Epidermal melanocyte (primary cell): ENCODE measurements around the gene MYLIP.
A peak's percentile ranks its signal among the peaks of the same experiment; 100 is the strongest.

ENCODE experiments used
- DNase-seq: peaks from one replicate; pipeline ENCODE4 v3.0.0; 2011; ENCODE audit warnings: low spot score; ENCODE audit not compliant: insufficient read length

Gene MYLIP

GRCh38 chr6:16106991-16107787 is 21.7 kb upstream of the MYLIP start:
- no peak for DNase-seq

GRCh38 chr6:16108419-16108818 is 20.5 kb upstream of the MYLIP start:
- no peak for DNase-seq

- DNase-seq, result no peak
These were observed 19.8 kb upstream of the MYLIP start for GRCh38 chr6:16108921-16109658.

GRCh38 chr6:16109659-16110305 is 19.1 kb upstream of the MYLIP start:
- no peak for DNase-seq

GRCh38 chr6:16118825-16119224 is 10.1 kb upstream of the MYLIP start:
- DNase-seq, result no peak

- DNase-seq, result no peak
These were observed 7.5 kb upstream of the MYLIP start for GRCh38 chr6:16121339-16121738.

- no peak for DNase-seq
These were observed 6.7 kb upstream of the MYLIP start for GRCh38 chr6:16122197-16122596.

GRCh38 chr6:16124198-16125180 is 4.4 kb upstream of the MYLIP start:
- no peak for DNase-seq

GRCh38 chr6:16126056-16126455 is 2.8 kb upstream of the MYLIP start:
- DNase-seq, result no peak

- DNase-seq, result no peak
These were observed 2.0 kb upstream of the MYLIP start for GRCh38 chr6:16126861-16127260.

- no peak for DNase-seq
These were observed 1.4 kb upstream of the MYLIP start for GRCh38 chr6:16127471-16127870.

- DNase-seq, result no peak
These were observed 926 bp downstream of the MYLIP start for GRCh38 chr6:16129623-16130401.

- DNase-seq, result no peak
These were observed 1.6 kb downstream of the MYLIP start for GRCh38 chr6:16130437-16130891.

GRCh38 chr6:16130932-16131387 is 2.1 kb downstream of the MYLIP start:
- DNase-seq, result peak; percentile 51

- DNase-seq, result no peak
These were observed 4.0 kb downstream of the MYLIP start for GRCh38 chr6:16132909-16133308.

- DNase-seq, result no peak
These were observed 5.5 kb downstream of the MYLIP start for GRCh38 chr6:16134430-16134829.

GRCh38 chr6:16135066-16135465 is 6.2 kb downstream of the MYLIP start:
- DNase-seq, result no peak

GRCh38 chr6:16136091-16136490 is 7.2 kb downstream of the MYLIP start:
- DNase-seq, result no peak

- no peak for DNase-seq
These were observed 8.0 kb downstream of the MYLIP start for GRCh38 chr6:16136621-16137450.
